RWPE1 (cell line): ENCODE measurements around the gene FNDC3B.

ENCODE experiments used
- CTCF ChIA-PET: fragments of 350-600 bp; sonication (Branson Sonifier 250); formaldehyde crosslinking; extraction: SDS; loops from one replicate; lab custom pipeline; 2021; lab: Yijun Ruan, JAX
- POLR2A ChIA-PET: fragments of 400-600 bp; formaldehyde crosslinking; extraction: SDS; loops from one replicate; lab custom pipeline; 2020; ENCODE audit warnings: antibody characterized with exemption; ENCODE audit not compliant: low non-redundant PET; lab: Yijun Ruan, JAX
- DNase-seq: peaks from one replicate; pipeline ENCODE4 v3.0.0; 2012; ENCODE audit warnings: low spot score
- H3K27ac ChIP-seq: fragments of 450-650 bp; 2 replicates; pipeline ENCODE4 v1.5.1; 2017
- CTCF ChIP-seq: fragments of 450-650 bp; conservative IDR thresholded peaks from 2 replicates; pipeline ENCODE4 v1.5.1; 2017; ENCODE audit warnings: low read depth, mild to moderate bottlenecking

The FNDC3B gene

GRCh38 chr3:172174513-172175253, 135.3 kb downstream of the FNDC3B start:
- no peak for TF ChIP-seq CTCF
- no peak overlapping the region for H3K27ac ChIP-seq
- POLR2A ChIA-PET = no interaction called here
- CTCF ChIA-PET = no interaction called here
- DNase-seq = no peak

- POLR2A ChIA-PET = no interaction called here
- CTCF ChIA-PET = no interaction called here
- no peak for DNase-seq
- no peak for TF ChIP-seq CTCF
- H3K27ac ChIP-seq = no peak overlapping the region
Observed at GRCh38 chr3:172175254-172175599, 135.8 kb downstream of the FNDC3B start.

- no peak for TF ChIP-seq CTCF
- ChIA-PET POLR2A (no interaction called here), CTCF (interaction anchor here (0.7 kb wide), 1 partner anchor 524 kb away, joined by 3 read pairs; no protein-coding TSS in a partner anchor)
- no peak overlapping the region for H3K27ac ChIP-seq
- no peak for DNase-seq
Observed at GRCh38 chr3:172176061-172176770, 136.8 kb downstream of the FNDC3B start.

- CTCF ChIA-PET = no interaction called here
- no peak overlapping the region for H3K27ac ChIP-seq
- DNase-seq = no peak
- no peak for TF ChIP-seq CTCF
- POLR2A ChIA-PET = no interaction called here
Observed at GRCh38 chr3:172177046-172177445, 137.7 kb downstream of the FNDC3B start.

GRCh38 chr3:172177803-172178316, 138.5 kb downstream of the FNDC3B start:
- TF ChIP-seq CTCF = no peak
- ChIA-PET POLR2A (no interaction called here), CTCF (interaction anchor here (0.5 to 1.0 kb wide), 2 partner anchors 18 to 97 kb away, joined by 3 to 4 read pairs; no protein-coding TSS in a partner anchor)
- no peak overlapping the region for H3K27ac ChIP-seq
- DNase-seq = no peak

- peak; percentile 10 for DNase-seq
- TF ChIP-seq CTCF = no peak
- ChIA-PET POLR2A (no interaction called here), CTCF (no interaction called here)
- H3K27ac ChIP-seq = no peak overlapping the region
Observed at GRCh38 chr3:172179680-172180399, 140.5 kb downstream of the FNDC3B start.
